Right hindlimb (tissue), 1 donor: ENCODE results near the gene KIF26B.

Experiments
- DNase-seq: peaks from one replicate; pipeline ENCODE4 v3.0.0-alpha.2; 2018

The KIF26B gene

GRCh38 chr1:245245021-245245667 lies 90.4 kb downstream of the KIF26B start:
- DNase-seq, result no peak

GRCh38 chr1:245246433-245246832 lies 91.6 kb downstream of the KIF26B start:
- DNase-seq, result no peak

- no peak for DNase-seq
Observed at GRCh38 chr1:245247356-245247755, 92.6 kb downstream of the KIF26B start.

GRCh38 chr1:245247801-245248200 lies 93.0 kb downstream of the KIF26B start:
- no peak for DNase-seq

GRCh38 chr1:245248231-245248731 lies 93.5 kb downstream of the KIF26B start:
- no peak for DNase-seq

GRCh38 chr1:245255783-245256182 lies 101.0 kb downstream of the KIF26B start:
- no peak for DNase-seq

GRCh38 chr1:245256528-245256927 lies 101.7 kb downstream of the KIF26B start:
- no peak for DNase-seq

- DNase-seq, result no peak
Observed at GRCh38 chr1:245258271-245258920, 103.6 kb downstream of the KIF26B start.

- no peak for DNase-seq
Observed at GRCh38 chr1:245260110-245260882, 105.5 kb downstream of the KIF26B start.

- no peak for DNase-seq
Observed at GRCh38 chr1:245260883-245261282, 106.1 kb downstream of the KIF26B start.

- DNase-seq, result no peak
Observed at GRCh38 chr1:245261786-245262185, 107.0 kb downstream of the KIF26B start.

GRCh38 chr1:245263529-245264095 lies 108.8 kb downstream of the KIF26B start:
- DNase-seq, result no peak

GRCh38 chr1:245264226-245264625 lies 109.4 kb downstream of the KIF26B start:
- DNase-seq, result no peak

GRCh38 chr1:245266105-245266504 lies 111.3 kb downstream of the KIF26B start:
- DNase-seq, result no peak

- no peak for DNase-seq
Observed at GRCh38 chr1:245270063-245270462, 115.3 kb downstream of the KIF26B start.

GRCh38 chr1:245270972-245271371 lies 116.2 kb downstream of the KIF26B start:
- DNase-seq, result no peak

- DNase-seq, result no peak
Observed at GRCh38 chr1:245272676-245273075, 117.9 kb downstream of the KIF26B start.

- DNase-seq, result no peak
Observed at GRCh38 chr1:245276445-245276844, 121.7 kb downstream of the KIF26B start.

GRCh38 chr1:245277276-245277675 lies 122.5 kb downstream of the KIF26B start:
- DNase-seq, result no peak

GRCh38 chr1:245278846-245279245 lies 124.1 kb downstream of the KIF26B start:
- DNase-seq, result no peak

GRCh38 chr1:245279346-245279745 lies 124.6 kb downstream of the KIF26B start:
- no peak for DNase-seq

GRCh38 chr1:245283001-245283400 lies 128.2 kb downstream of the KIF26B start:
- DNase-seq, result no peak

GRCh38 chr1:245285168-245285567 lies 130.4 kb downstream of the KIF26B start:
- no peak for DNase-seq
